Activated CD8-positive, alpha-beta memory T cell treated with anti-CD3 and anti-CD28 coated beads for 4 hours (primary cell): ENCODE measurements around the gene DARS2.
"Not testable (repeated sequence)": the region's sequence is repeated elsewhere in the genome, so short reads cannot be mapped to it uniquely, and the experiment has no call there.

Experiments
- DNase-seq, 2 donors: peaks; one replicate each; pipeline ENCODE4 v3.0.0-alpha.2; 2020; ENCODE audit warnings: low read depth in 2 of 2

The DARS2 gene, protein sequence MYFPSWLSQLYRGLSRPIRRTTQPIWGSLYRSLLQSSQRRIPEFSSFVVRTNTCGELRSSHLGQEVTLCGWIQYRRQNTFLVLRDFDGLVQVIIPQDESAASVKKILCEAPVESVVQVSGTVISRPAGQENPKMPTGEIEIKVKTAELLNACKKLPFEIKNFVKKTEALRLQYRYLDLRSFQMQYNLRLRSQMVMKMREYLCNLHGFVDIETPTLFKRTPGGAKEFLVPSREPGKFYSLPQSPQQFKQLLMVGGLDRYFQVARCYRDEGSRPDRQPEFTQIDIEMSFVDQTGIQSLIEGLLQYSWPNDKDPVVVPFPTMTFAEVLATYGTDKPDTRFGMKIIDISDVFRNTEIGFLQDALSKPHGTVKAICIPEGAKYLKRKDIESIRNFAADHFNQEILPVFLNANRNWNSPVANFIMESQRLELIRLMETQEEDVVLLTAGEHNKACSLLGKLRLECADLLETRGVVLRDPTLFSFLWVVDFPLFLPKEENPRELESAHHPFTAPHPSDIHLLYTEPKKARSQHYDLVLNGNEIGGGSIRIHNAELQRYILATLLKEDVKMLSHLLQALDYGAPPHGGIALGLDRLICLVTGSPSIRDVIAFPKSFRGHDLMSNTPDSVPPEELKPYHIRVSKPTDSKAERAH

DNA sequence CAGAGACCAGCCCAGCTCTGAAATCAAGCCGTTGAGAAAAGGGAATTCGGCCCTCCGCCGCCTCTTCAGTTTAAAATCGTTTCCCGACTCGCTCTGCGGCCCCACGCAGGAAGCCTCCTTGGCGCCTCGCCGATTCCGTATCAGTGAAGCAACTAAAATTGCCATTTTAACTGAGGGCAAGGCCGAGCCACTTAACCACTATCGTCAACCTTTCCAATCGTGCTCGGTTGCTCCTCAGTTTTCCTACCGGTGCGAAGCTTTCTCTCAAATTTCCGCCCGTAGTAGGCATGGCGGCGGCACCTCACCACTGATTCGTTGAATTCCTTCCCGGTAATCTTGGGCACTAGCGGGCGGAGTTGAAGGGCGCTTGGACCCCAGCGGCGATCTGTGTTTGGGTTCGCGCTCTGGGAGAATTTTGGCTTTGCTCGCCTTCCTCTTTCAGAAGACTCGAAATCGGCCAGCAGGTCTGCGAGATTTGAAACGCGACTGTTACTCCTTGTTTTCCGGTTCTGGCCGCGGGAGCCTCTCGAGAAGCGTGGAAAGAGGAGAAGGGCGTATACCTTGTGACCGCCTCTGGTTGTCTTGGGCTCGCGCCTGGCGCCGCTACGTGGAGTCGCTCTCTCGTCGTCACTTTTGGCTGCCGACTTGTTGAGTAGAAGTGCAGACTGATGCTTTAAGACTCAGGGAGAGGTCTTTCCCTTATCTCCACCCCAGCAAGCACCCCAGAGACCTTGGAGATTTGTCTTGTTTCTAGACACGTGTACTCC is at the start of gene DARS2, which contains the start of gene CENPL:
Gene DARS2, plus strand, starts transcription at position 359 of the 767 bp plus-strand sequence. CDS start 557 bp downstream, outside the sequence.
Gene CENPL, minus strand, starts transcription at position 569 of the 767 bp plus-strand sequence. CDS start 13,584 bp downstream, outside the sequence.
- DNase-seq: peak; percentile 72 to 85

DNA sequence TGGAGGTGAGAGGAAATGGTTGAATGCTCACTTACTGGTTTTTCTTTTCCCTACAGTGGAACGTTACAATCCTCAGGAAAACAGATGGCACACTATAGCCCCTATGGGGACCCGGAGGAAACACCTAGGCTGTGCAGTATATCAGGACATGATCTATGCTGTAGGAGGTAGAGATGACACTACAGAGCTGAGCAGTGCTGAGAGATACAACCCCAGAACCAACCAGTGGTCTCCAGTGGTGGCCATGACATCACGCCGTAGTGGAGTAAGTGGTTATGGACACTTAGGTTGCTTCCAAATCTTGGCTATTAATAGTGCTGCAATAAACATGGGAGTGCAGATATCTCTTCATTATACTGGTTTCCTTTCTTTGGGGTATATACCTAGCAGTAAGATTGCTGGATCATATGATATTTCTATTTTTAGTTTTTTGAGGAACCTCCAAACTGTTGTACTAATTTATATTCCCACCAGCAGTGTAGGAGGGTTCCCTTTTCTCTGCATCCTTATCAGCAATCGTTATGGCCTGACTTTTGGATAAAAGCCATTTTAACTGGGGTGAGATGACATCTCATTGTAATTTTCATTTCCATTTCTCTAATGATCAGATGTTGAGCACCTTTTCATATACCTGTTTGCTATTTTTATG is 48.8 kb upstream of the DARS2 start:
- DNase-seq: no peak

DNA sequence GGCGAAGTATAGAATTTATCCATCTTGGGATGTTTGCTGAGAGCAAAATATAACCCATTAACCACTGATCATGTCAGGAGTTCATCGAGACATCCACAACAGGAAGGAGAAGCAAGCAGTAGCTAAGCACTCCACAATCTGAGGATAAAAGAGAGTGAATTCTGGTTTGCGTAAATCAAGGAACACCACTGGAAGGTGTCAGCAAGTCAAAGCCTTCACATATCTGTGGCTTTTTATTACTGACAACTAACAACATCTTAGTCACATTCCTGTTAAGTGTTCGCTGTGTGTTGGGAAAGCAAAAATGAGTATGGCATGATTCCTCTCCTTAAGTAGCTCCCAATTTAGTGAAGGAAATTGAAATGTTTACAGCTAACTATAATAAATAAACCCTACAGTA is 44.5 kb upstream of the DARS2 start:
- no peak for DNase-seq

DNA sequence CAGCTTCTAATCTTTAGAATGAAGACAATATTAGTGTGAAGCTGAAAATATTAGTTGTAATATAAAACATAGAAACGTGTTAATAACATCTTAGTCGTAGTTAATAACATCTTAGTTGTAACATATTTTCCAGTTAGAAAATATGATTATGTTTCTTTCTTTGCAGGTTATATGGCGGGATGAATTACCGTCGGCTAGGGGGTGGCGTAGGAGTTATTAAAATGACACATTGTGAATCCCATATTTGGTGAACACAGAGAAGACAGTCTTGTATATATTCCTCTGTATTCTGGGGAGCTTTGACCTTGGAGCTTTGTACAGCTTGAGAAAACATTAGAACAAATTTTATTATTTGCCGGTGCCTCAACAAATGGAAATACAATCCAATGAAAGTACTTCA is 39.5 kb upstream of the DARS2 start:
- DNase-seq: no peak

DNA sequence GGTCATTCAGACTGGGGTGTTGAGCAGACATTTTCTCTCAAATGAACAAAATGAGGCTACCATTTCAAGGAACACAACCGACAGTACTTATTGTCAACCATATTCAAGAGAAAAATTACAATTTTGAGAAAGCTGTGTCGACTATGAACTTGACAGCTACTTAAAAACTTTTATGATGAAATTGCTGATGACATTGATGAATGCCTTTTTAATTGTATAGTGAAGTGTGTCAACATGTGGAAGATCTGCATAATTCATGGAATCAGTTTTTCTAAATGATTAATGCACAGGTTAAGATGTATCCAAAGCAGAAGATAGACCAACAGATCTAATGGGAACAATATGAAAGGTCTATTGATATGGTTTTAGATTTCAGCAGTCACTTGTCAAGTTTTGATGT is 34.6 kb upstream of the DARS2 start:
- no peak for DNase-seq

GRCh38 chr1:173798078-173798477 is 26.4 kb upstream of the DARS2 start:
- no peak for DNase-seq

- not testable (repeated sequence) for DNase-seq
Observed at GRCh38 chr1:173799995-173800394, 24.5 kb upstream of the DARS2 start.

DNA sequence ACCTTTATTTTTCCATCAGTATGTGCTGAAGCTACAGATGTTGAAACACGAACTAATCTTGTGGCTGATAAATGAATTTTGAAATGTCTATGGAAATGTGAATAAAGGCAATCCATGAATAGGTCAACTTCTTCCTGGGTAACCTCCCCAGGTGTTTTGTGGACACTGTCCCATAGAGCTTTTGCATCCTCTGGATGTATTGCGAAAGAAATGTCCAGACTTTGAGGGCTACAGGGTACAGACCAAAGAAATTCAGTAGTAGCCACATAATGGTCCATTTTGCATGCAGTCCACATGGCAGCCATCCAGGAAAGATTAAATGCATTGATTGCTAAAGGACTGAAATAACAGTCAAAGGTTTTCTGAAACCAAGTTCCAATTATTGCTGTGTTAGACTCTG is 21.5 kb upstream of the DARS2 start:
- no peak for DNase-seq

DNA sequence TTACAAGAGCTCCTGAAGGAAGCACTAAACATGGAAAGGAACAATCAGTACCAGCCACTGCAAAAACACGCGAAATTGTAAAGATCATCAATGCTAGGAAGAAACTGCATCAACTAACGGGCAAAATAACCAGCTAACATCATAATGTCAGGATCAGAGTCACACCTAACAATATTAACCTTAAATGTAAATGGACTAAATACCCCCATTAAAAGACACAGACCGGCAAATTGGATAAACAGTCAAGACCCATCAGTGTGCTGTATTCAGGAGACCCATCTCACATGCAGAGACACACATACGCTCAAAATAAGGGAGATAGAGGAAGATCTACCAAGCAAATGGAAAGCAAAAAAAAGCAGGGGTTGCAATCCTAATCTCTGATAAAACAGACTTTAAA is 10.8 kb upstream of the DARS2 start:
- DNase-seq: not testable (repeated sequence)

DNA sequence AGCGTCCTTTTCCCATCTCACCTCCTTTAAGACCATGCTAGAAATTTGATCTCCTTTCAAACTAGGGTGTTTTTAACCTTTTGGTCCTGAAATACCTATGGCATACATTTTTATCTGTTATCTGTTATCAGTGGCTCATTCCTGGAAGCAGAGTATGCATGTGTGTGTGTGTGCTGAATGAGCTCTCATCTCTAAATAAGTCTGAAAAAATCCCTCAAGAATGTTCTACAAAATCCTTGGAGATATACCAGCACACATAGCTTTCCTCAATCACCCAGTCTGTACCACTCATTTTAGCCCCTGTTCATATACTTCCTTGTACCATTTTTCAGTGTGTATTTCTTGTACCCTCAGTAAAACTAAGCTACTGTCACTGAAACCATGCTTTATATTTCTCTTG is 6.0 kb upstream of the DARS2 start:
- DNase-seq: no peak

DNA sequence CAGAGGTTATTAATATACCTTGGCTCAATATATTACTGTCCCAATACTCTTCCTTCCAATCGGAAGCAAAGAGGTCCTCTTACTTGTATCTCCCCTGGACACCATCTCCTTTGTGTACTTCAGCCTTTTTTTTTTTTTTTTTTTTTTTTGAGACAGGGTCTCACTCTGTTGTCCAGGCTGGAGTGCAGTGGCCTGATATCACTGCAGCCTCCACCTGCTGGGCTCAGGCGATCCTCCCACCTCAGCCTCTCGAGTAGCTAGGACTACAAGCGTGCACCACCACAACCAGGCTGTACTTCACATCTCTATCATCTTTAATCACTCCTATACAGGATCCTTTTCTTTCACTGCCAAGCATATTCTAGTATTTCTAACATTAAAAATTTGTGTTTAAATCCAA is 2.8 kb upstream of the DARS2 start:
- DNase-seq: no peak

DNA sequence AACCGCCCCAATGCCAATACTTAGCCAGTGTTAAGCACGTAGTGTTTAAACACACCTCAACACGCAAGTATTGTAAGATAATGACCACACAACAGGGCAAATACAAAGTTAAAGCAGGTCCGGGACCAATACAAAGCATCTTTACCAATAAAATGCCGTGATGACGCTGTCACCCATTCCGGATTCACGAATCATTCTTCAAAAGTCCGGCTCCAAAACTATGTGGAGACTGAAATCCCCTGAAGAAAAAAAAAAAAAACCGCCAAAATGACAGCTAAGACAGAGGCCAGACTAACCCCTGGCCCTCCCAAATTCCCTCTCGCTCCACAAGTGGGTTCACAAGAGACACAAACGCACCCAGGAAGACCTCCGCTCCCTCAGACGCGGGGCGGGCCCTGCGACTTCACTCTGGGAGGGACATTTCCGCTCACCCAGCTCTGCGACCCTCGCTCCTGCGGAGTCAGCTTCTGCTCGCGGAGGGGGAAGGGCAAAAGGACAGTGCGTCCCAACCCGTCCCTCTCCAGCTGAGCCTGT is 625 bp upstream of the DARS2 start:
- no peak for DNase-seq

- DNase-seq: no peak
Observed at GRCh38 chr1:173827611-173828010, 3.1 kb downstream of the DARS2 start.

DNA sequence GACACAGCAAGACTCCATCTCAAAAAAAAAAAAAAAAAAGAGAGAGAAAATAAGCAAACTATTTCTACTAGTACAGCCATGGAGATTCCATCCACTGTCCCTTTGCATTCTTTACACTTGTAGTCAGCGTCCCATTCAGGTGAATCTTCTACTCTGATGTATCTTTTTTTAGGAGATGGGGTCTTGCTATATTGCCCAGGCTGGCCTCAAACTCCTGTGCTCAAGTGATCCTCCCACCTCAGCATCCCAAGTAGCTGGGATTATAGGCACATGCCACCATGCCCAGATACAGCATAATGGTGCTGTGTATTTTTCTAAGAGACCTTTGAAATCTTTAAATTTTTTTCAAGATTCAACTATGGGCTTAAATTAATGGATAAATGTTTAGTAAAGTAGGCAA is 8.3 kb downstream of the DARS2 start:
- no peak for DNase-seq

DNA sequence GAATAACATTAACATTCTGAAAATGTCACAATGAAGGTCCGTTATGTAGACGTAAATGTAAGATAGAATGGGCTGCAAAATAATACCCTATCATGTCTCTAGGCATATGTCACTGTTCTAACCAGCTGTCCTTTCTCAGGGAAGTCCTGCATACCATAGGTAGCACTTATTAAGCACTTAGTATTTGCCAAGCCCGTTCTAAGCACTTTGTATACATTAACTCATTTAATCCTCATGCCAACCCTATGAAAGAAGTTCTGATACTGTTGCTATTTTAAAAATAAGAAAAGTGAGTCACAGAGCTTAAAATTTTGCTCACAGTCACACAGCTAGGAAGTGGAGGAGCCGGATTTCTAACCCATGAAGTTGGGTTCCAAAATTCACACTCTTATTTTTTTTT is 27.6 kb downstream of the DARS2 start:
- no peak for DNase-seq

DNA sequence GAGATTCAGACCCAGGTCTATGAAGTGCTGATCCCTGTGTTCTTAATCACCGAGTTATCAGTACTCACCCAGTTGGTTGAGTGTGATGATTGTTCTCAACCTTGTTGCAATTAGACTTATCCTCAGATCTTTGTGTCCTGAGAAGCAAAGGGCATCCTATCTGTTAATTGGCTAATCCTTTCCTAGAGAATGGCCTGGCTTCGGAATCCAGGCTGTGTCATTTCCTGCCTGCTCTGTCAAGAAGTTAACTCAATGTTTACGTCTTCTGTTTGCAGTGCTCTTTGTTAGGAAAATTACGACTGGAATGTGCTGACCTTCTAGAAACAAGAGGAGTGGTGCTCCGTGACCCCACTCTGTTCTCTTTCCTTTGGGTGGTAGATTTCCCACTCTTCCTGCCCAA is 28.6 kb downstream of the DARS2 start:
- no peak for DNase-seq

GRCh38 chr1:173856014-173856413 is 31.5 kb downstream of the DARS2 start:
- DNase-seq: no peak

- no peak for DNase-seq
Observed at GRCh38 chr1:173856903-173857302, 32.4 kb downstream of the DARS2 start.

DNA sequence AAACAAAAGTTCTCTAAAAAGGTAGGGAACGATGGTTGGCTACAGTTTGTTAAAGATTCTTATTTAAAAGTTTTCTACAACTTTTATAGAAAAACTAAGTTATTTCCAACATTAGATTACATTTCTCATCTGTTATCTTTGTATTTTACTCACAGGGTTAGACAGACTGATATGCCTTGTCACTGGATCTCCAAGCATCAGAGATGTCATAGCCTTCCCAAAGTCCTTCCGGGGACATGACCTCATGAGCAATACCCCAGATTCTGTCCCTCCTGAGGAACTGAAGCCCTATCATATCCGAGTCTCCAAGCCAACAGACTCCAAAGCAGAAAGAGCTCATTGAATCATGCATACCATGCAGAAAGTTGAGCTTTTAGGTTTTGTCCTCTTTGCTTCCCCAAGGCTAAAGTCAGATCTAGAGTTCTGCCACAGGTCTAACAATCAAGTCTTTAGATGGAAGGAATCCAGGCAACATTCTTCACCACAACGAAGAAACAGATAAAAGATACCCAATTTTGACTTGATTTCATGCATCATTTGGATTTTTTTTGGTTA is 33.0 kb downstream of the DARS2 start:
- no peak for DNase-seq

- not testable (repeated sequence) for DNase-seq
Observed at GRCh38 chr1:173859547-173859946, 35.1 kb downstream of the DARS2 start.

DNA sequence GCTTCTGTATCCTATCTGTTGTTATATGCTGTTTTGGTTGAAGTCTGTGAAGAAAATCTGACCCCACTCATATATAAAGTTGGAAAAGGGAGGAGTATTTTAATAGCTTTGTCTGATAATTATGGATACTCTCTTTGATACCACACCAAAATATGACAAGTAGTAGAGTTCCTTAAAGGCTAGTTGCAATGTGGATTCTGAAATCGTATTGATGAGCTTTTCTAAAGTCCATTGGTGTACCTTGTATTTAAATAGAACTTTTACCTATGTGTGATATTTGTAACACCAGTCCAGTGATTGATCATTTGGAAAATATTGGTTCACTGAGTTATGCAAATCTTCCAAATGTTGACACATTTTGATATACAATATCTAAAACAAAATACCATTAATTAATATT is 35.6 kb downstream of the DARS2 start:
- DNase-seq: no peak
